IMR-90 (cell line): Measurements from ENCODE around the gene THAP5. TPM values are rescaled to one million over a fixed set of nuclear protein-coding genes. Genes with fewer than 3 reads are reported as not detected.

Experiments used
- ATAC-seq: fragments of 200-7000 bp; cut with Tn5 transposase; 2 replicates; pipeline ENCODE4 v1.9.1; 2020; ENCODE audit warnings: low read depth, mild to moderate bottlenecking, moderate library complexity
- BruUV-seq: library from RNA; stranded (reverse); fragments of 400-500 nt; replicated peaks from 2 replicates; lab custom pipeline; 2021; lab: Mats Ljungman, UMichigan
- CTCF ChIA-PET: fragments of 300-600 bp; formaldehyde crosslinking; extraction: SDS; loops from one replicate; lab custom pipeline; 2021; ENCODE audit warnings: antibody characterized with exemption; lab: Yijun Ruan, JAX
- POLR2A ChIA-PET: fragments of 300-600 bp; sonication (Branson Sonifier 250); formaldehyde crosslinking; loops from one replicate; lab custom pipeline; 2022; ENCODE audit warnings: antibody characterized with exemption; ENCODE audit not compliant: unreplicated experiment; lab: Charles Lee
- DNase-seq: peaks from one replicate; pipeline ENCODE4 v3.0.0; 2013
- H2AFZ ChIP-seq: replicated peaks from 2 replicates; pipeline ENCODE3; 2013; ENCODE audit warnings: low read length, mild to moderate bottlenecking; ENCODE audit not compliant: poor library complexity
- H2AK5ac ChIP-seq: 2 replicates; pipeline ENCODE4 v1.6.1; 2013; ENCODE audit warnings: low read depth, low read length, inconsistent platforms
- H2AK9ac ChIP-seq: replicated peaks from 2 replicates; pipeline ENCODE3; 2013; ENCODE audit warnings: mild to moderate bottlenecking, low read depth, low read length, moderate library complexity; ENCODE audit not compliant: poor library complexity
- H2BK120ac ChIP-seq: 2 replicates; pipeline ENCODE4 v1.6.1; 2013; ENCODE audit warnings: low read depth, low read length, inconsistent platforms
- H2BK15ac ChIP-seq: 3 replicates; pipeline ENCODE4 v1.6.1; 2013; ENCODE audit warnings: low read depth, low read length, inconsistent platforms
- H2BK20ac ChIP-seq: 2 replicates; pipeline ENCODE4 v1.6.1; 2013; ENCODE audit warnings: low read depth, mild to moderate bottlenecking, inconsistent platforms, low read length, moderate library complexity
- H2BK5ac ChIP-seq: 2 replicates; pipeline ENCODE4 v1.6.1; 2013; ENCODE audit warnings: mild to moderate bottlenecking, low read depth, low read length, inconsistent platforms; ENCODE audit not compliant: poor library complexity, severe bottlenecking
- H3K14ac ChIP-seq: replicated peaks from 2 replicates; pipeline ENCODE4 v1.6.1; 2013; ENCODE audit warnings: low read depth, low read length, inconsistent platforms
- H3K18ac ChIP-seq: 2 replicates; pipeline ENCODE4 v1.6.1; 2013; ENCODE audit warnings: low read depth, low read length, control low read depth
- H3K23ac ChIP-seq: 2 replicates; pipeline ENCODE4 v1.6.1; 2013; ENCODE audit warnings: low read depth, low read length, inconsistent platforms
- H3K27ac ChIP-seq: 2 replicates; pipeline ENCODE4 v1.5.1; 2013; ENCODE audit warnings: mild to moderate bottlenecking, control low read depth, low read length; ENCODE audit not compliant: insufficient read depth
- H3K27me3 ChIP-seq: 2 replicates; pipeline ENCODE4 v1.6.1; 2013; ENCODE audit warnings: low read length; ENCODE audit not compliant: control insufficient read depth, insufficient read depth
- H3K36me3 ChIP-seq: 2 replicates; pipeline ENCODE4 v1.6.1; 2013; ENCODE audit warnings: low read length, mixed read lengths; ENCODE audit not compliant: control insufficient read depth, insufficient read depth
- H3K4ac ChIP-seq: 2 replicates; pipeline ENCODE4 v1.6.1; 2013; ENCODE audit warnings: low read depth, low read length, inconsistent platforms
- H3K4me1 ChIP-seq: 2 replicates; pipeline ENCODE4 v1.6.1; 2013; ENCODE audit warnings: low read length, mixed read lengths; ENCODE audit not compliant: control insufficient read depth, insufficient read depth
- H3K4me2 ChIP-seq: 2 replicates; pipeline ENCODE4 v1.6.1; 2013; ENCODE audit warnings: low read depth, mild to moderate bottlenecking, control low read depth, low read length, moderate library complexity
- H3K4me3 ChIP-seq: 2 replicates; pipeline ENCODE4 v1.5.1; 2013; ENCODE audit warnings: low read depth, mild to moderate bottlenecking, control low read depth, low read length, moderate library complexity; ENCODE audit not compliant: insufficient read depth
- H3K56ac ChIP-seq: 2 replicates; pipeline ENCODE4 v1.6.1; 2013; ENCODE audit warnings: low read length, inconsistent platforms; ENCODE audit not compliant: insufficient read depth; ENCODE audit errors: extremely low read depth
- H3K79me1 ChIP-seq, 2 experiments: 2 replicates each; pipeline ENCODE4 v1.6.1; 2013; ENCODE audit warnings: low read length in 2 of 2, inconsistent platforms in 1 of 2, low read depth in 1 of 2
- H3K9ac ChIP-seq: 2 replicates; pipeline ENCODE4 v1.6.1; 2013; ENCODE audit warnings: low read depth, low read length, control low read depth
- H3K9me1 ChIP-seq: 2 replicates; pipeline ENCODE4 v1.6.1; 2013; ENCODE audit warnings: low read length, inconsistent platforms; ENCODE audit not compliant: insufficient read depth
- H3K9me3 ChIP-seq: 2 replicates; pipeline ENCODE4 v1.6.1; 2013; ENCODE audit warnings: low read length; ENCODE audit not compliant: control insufficient read depth, insufficient read depth
- H4K20me1 ChIP-seq: 2 replicates; pipeline ENCODE4 v1.6.1; 2013; ENCODE audit warnings: low read length, inconsistent platforms; ENCODE audit not compliant: insufficient read depth
- H4K5ac ChIP-seq: 2 replicates; pipeline ENCODE4 v1.6.1; 2013; ENCODE audit warnings: mild to moderate bottlenecking, low read depth, low read length, control low read depth
- H4K8ac ChIP-seq, 2 experiments: 2 replicates each; pipeline ENCODE4 v1.6.1; 2013; ENCODE audit warnings: low read depth in 2 of 2, low read length in 2 of 2, control low read depth in 1 of 2, inconsistent platforms in 1 of 2
- H4K91ac ChIP-seq: 2 replicates; pipeline ENCODE4 v1.6.1; 2013; ENCODE audit warnings: low read depth, low read length, inconsistent platforms; ENCODE audit not compliant: insufficient read depth
- BHLHE40 ChIP-seq: fragments of 150-350 bp; IDR thresholded peaks from 2 replicates; pipeline ENCODE4 v1.6.1; 2016; ENCODE audit warnings: mild to moderate bottlenecking, low read depth, low read length
- CEBPB ChIP-seq: IDR thresholded peaks from 2 replicates; pipeline ENCODE4 v1.6.1; 2012; ENCODE audit warnings: low read depth, low read length, improper control_type of control experiment
- CHD1 ChIP-seq: IDR thresholded peaks from 2 replicates; pipeline ENCODE4 v1.6.1; 2012; ENCODE audit warnings: low read depth, low read length, improper control_type of control experiment
- CTCF ChIP-seq: conservative IDR thresholded peaks from 2 replicates; pipeline ENCODE4 v1.5.1; 2012; ENCODE audit warnings: mild to moderate bottlenecking, low read depth, low read length, improper control_type of control experiment
- FOS ChIP-seq: fragments of 150-350 bp; IDR thresholded peaks from 2 replicates; pipeline ENCODE4 v1.6.1; 2016; ENCODE audit warnings: low read depth, low read length
- MAFK ChIP-seq: IDR thresholded peaks from 2 replicates; pipeline ENCODE4 v1.6.1; 2012; ENCODE audit warnings: low read depth, low read length, improper control_type of control experiment
- MAZ ChIP-seq: IDR thresholded peaks from 2 replicates; pipeline ENCODE4 v1.6.1; 2012; ENCODE audit warnings: low read depth, mild to moderate bottlenecking, low read length, improper control_type of control experiment, moderate library complexity, borderline replicate concordance
- MXI1 ChIP-seq: IDR thresholded peaks from 2 replicates; pipeline ENCODE4 v1.6.1; 2012; ENCODE audit warnings: low read depth, mild to moderate bottlenecking, low read length, moderate library complexity, borderline replicate concordance
- NFE2L2 ChIP-seq: fragments of 150-350 bp; IDR thresholded peaks from 2 replicates; pipeline ENCODE4 v1.6.1; 2016; ENCODE audit warnings: low read depth, mild to moderate bottlenecking, low read length
- POLR2A ChIP-seq: IDR thresholded peaks from 2 replicates; pipeline ENCODE4 v1.6.1; 2012; ENCODE audit warnings: mild to moderate bottlenecking, low read depth, low read length
- RAD21 ChIP-seq: IDR thresholded peaks from 2 replicates; pipeline ENCODE4 v1.6.1; 2012; ENCODE audit warnings: low read length, improper control_type of control experiment
- RCOR1 ChIP-seq: IDR thresholded peaks from 2 replicates; pipeline ENCODE4 v1.6.1; 2012; ENCODE audit warnings: mild to moderate bottlenecking, low read length, improper control_type of control experiment; ENCODE audit not compliant: insufficient replicate concordance
- RFX5 ChIP-seq: IDR thresholded peaks from 2 replicates; pipeline ENCODE4 v1.8.0; 2012; ENCODE audit warnings: low read depth, mild to moderate bottlenecking, low read length, moderate library complexity
- SMC3 ChIP-seq: fragments of 150-350 bp; IDR thresholded peaks from 2 replicates; pipeline ENCODE4 v1.6.1; 2016; ENCODE audit warnings: low read depth, mild to moderate bottlenecking, antibody characterized with exemption, low read length, moderate library complexity
- USF2 ChIP-seq: fragments of 150-350 bp; IDR thresholded peaks from 2 replicates; pipeline ENCODE4 v1.6.1; 2017; ENCODE audit warnings: mild to moderate bottlenecking, antibody characterized with exemption, low read length, low read depth
- WGBS, 2 experiments: methylation state at CpG; one replicate each; pipeline versions ENCODE4 v1.1.5 to v1.1.7; 2013; ENCODE audit warnings: missing lambda C conversion rate in 2 of 2; ENCODE audit not compliant: insufficient read length in 1 of 2; ENCODE audit errors: extremely low coverage in 2 of 2; 5-methylcytosine and 5-hydroxymethylcytosine counted together
- dilution Hi-C: fragments of 300-500 bp; cut with HindIII; formaldehyde crosslinking; loops from one replicate; pipeline ENCODE4 v1.14.3; 2018; ENCODE audit warnings: low sequenced_read_pairs; ENCODE audit not compliant: unreplicated experiment
- in situ Hi-C: fragments of 300-500 bp; cut with MboI; formaldehyde crosslinking; loops from 3 replicates; pipeline ENCODE4 v1.14.3; 2019; ENCODE audit warnings: low sequenced_read_pairs, inconsistent platforms, mixed read lengths
- intact Hi-C: fragments of 100-400 bp; cut with micrococcal nuclease; formaldehyde crosslinking; loops from 2 replicates; pipeline ENCODE4 v1.10.0; 2022
- polyA plus RNA-seq, 3 experiments: library from polyadenylated mRNA; depleted of rRNA; stranded (reverse); fragments of >200 nt; gene quantifications; 2 replicates each; pipeline ENCODE4 v1.2.3, GENCODE V29; 2012; ENCODE audit warnings: low replicate concordance in 1 of 3
- total RNA-seq: library from RNA; depleted of rRNA; stranded (reverse); fragments of >200 nt; gene quantifications from 2 replicates; pipeline ENCODE4 v1.2.3, GENCODE V29; 2012
- TF ChIP-seq, protein P1 (sequence below): fragments of 150-350 bp; IDR thresholded peaks from 2 replicates; pipeline ENCODE4 v1.6.1; 2016; ENCODE audit warnings: low read depth, mild to moderate bottlenecking, low read length, moderate library complexity, borderline replicate concordance

The THAP5 gene
- total and polyA plus RNA-seq, 2 of the 4 experiments (the other 2 are of a cell fraction) = 6.7 to 23.7 TPM

- no peak for DNase-seq
- peaks cover 9% of the 10 kb centered on the region for H3K36me3 ChIP-seq
- H3K4me2 ChIP-seq = no peak overlapping the region
- H3K79me1 ChIP-seq = peaks cover 16 to 24% of the 10 kb centered on the region in 2 experiments
- no CpG with 5 or more reads among the region's 2 CpGs for WGBS, 2 experiments
- H4K91ac ChIP-seq = no peak overlapping the region
- H3K9ac ChIP-seq = no peak overlapping the region
- H2AK5ac ChIP-seq = no peak overlapping the region
- no peak overlapping the region for H3K27ac ChIP-seq
- ChIA-PET POLR2A (no interaction called here), CTCF (no interaction called here)
- H3K18ac ChIP-seq = no peak overlapping the region
- in situ Hi-C loops (no loop called here), dilution Hi-C loops (no loop called here), intact Hi-C loops (no loop called here)
- H3K9me1 ChIP-seq = no peaks in the 10 kb centered on the region
- no peak overlapping the region for H3K4me3 ChIP-seq
- no peaks in the 10 kb centered on the region for H3K4me1 ChIP-seq
- H3K14ac ChIP-seq = no peak overlapping the region
- H2BK15ac ChIP-seq = no peak overlapping the region
- H4K5ac ChIP-seq = no peak overlapping the region
- no peak for TF ChIP-seq USF2
- no peak for TF ChIP-seq CEBPB
- no peak for TF ChIP-seq FOS
- TF ChIP-seq NFE2L2 = no peak
- no peak for TF ChIP-seq CTCF
- no peak for TF ChIP-seq RAD21
- no peak for TF ChIP-seq MAZ
- TF ChIP-seq CHD1 = no peak
- no peak for TF ChIP-seq MAFK
- TF ChIP-seq SMC3 = no peak
- TF ChIP-seq RFX5 = no peak
- TF ChIP-seq, protein P1, sequence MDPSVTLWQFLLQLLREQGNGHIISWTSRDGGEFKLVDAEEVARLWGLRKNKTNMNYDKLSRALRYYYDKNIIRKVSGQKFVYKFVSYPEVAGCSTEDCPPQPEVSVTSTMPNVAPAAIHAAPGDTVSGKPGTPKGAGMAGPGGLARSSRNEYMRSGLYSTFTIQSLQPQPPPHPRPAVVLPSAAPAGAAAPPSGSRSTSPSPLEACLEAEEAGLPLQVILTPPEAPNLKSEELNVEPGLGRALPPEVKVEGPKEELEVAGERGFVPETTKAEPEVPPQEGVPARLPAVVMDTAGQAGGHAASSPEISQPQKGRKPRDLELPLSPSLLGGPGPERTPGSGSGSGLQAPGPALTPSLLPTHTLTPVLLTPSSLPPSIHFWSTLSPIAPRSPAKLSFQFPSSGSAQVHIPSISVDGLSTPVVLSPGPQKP = no peak
- no peak for TF ChIP-seq MXI1
- TF ChIP-seq BHLHE40 = no peak
- TF ChIP-seq POLR2A = no peak
- no peak for TF ChIP-seq RCOR1
- H3K23ac ChIP-seq = no peak overlapping the region
- no peak overlapping the region for H3K4ac ChIP-seq
- no peak overlapping the region for H2BK120ac ChIP-seq
- no peak for ATAC-seq
- H3K27me3 ChIP-seq = no peaks in the 10 kb centered on the region
- no peak overlapping the region for H4K8ac ChIP-seq
- no TSS peak for BruUV-seq
- no peak overlapping the region for H2BK20ac ChIP-seq
- peaks cover 2% of the 10 kb centered on the region; the same call in 1 of the 2 replicates for H3K9me3 ChIP-seq
- H2AK9ac ChIP-seq = no peak overlapping the region
- H3K56ac ChIP-seq = no peak overlapping the region
- H4K20me1 ChIP-seq = no peaks in the 10 kb centered on the region
- H2AFZ ChIP-seq = no peak overlapping the region
- no peak overlapping the region for H2BK5ac ChIP-seq
Observed at GRCh38 chr7:108515630-108516029, 53.9 kb downstream of the THAP5 start.
